ENCODE measurements around the gene CAT.

CAT gene

GRCh38 chr11:34502949-34503348, 64.2 kb downstream of the CAT start:
- Histone ChIP-seq H3K9ac (ENCODE audit: low read length) (no peak overlapping the region), H3K27ac (ENCODE audit: low read length) (no peak overlapping the region), H3K27me3 (ENCODE audit: control insufficient read depth, insufficient read depth, low read length) (no peaks in the 10 kb centered on the region), H3K9me3 (ENCODE audit: control insufficient read depth, low read depth, low read length) (no peaks in the 10 kb centered on the region), H3K4me3 (ENCODE audit: low read length) (no peak overlapping the region), H3K36me3 (ENCODE audit: control insufficient read depth, low read depth, low read length) (no peaks in the 10 kb centered on the region), H3K4me1 (ENCODE audit: control insufficient read depth, low read depth, low read length) (no peaks in the 10 kb centered on the region)

- H3K27ac ChIP-seq (ENCODE audit: low read length) = no peak overlapping the region
These were observed 67.1 kb downstream of the CAT start for GRCh38 chr11:34505874-34506273.

GRCh38 chr11:34507156-34507555, 68.4 kb downstream of the CAT start:
- Histone ChIP-seq H3K36me3 (ENCODE audit: control insufficient read depth, low read depth, low read length) (no peaks in the 10 kb centered on the region), H3K4me1 (ENCODE audit: control insufficient read depth, low read depth, low read length) (no peaks in the 10 kb centered on the region), H3K9ac (ENCODE audit: low read length) (no peak overlapping the region), H3K27ac (ENCODE audit: low read length) (no peak overlapping the region), H3K27me3 (ENCODE audit: control insufficient read depth, insufficient read depth, low read length) (no peaks in the 10 kb centered on the region), H3K4me3 (ENCODE audit: low read length) (no peak overlapping the region), H3K9me3 (ENCODE audit: control insufficient read depth, low read depth, low read length) (no peaks in the 10 kb centered on the region)

More at GRCh38 chr11:34505874-34506273, 67.1 kb downstream of the CAT start:
- no peaks in the 10 kb centered on the region for H3K36me3 ChIP-seq (ENCODE audit: control insufficient read depth, low read depth, low read length)
- no peaks in the 10 kb centered on the region for H3K4me1 ChIP-seq (ENCODE audit: control insufficient read depth, low read depth, low read length)
- H3K27me3 ChIP-seq (ENCODE audit: control insufficient read depth, insufficient read depth, low read length) = no peaks in the 10 kb centered on the region
- no peaks in the 10 kb centered on the region for H3K9me3 ChIP-seq (ENCODE audit: control insufficient read depth, low read depth, low read length)
- no peak overlapping the region for H3K9ac ChIP-seq (ENCODE audit: low read length)
- H3K4me3 ChIP-seq (ENCODE audit: low read length) = no peak overlapping the region

- Histone ChIP-seq H3K27me3 (ENCODE audit: control insufficient read depth, insufficient read depth, low read length) (no peaks in the 10 kb centered on the region), H3K4me1 (ENCODE audit: control insufficient read depth, low read depth, low read length) (no peaks in the 10 kb centered on the region), H3K4me3 (ENCODE audit: low read length) (no peak overlapping the region)
These were observed 68.9 kb downstream of the CAT start for GRCh38 chr11:34507610-34508009.

GRCh38 chr11:34508524-34508923, 69.8 kb downstream of the CAT start:
- H3K27ac ChIP-seq (ENCODE audit: low read length) = no peak overlapping the region
- no peaks in the 10 kb centered on the region for H3K27me3 ChIP-seq (ENCODE audit: control insufficient read depth, insufficient read depth, low read length)

More at GRCh38 chr11:34507610-34508009, 68.9 kb downstream of the CAT start:
- H3K9me3 ChIP-seq (ENCODE audit: control insufficient read depth, low read depth, low read length) = no peaks in the 10 kb centered on the region
- no peak overlapping the region for H3K27ac ChIP-seq (ENCODE audit: low read length)
- no peak overlapping the region for H3K9ac ChIP-seq (ENCODE audit: low read length)
- H3K36me3 ChIP-seq (ENCODE audit: control insufficient read depth, low read depth, low read length) = no peaks in the 10 kb centered on the region

GRCh38 chr11:34509336-34509876, 70.7 kb downstream of the CAT start:
- Histone ChIP-seq H3K9ac (ENCODE audit: low read length) (no peak overlapping the region), H3K9me3 (ENCODE audit: control insufficient read depth, low read depth, low read length) (no peaks in the 10 kb centered on the region), H3K27ac (ENCODE audit: low read length) (no peak overlapping the region), H3K27me3 (ENCODE audit: control insufficient read depth, insufficient read depth, low read length) (no peaks in the 10 kb centered on the region), H3K4me1 (ENCODE audit: control insufficient read depth, low read depth, low read length) (no peaks in the 10 kb centered on the region), H3K36me3 (ENCODE audit: control insufficient read depth, low read depth, low read length) (no peaks in the 10 kb centered on the region), H3K4me3 (ENCODE audit: low read length) (no peak overlapping the region)

More at GRCh38 chr11:34508524-34508923, 69.8 kb downstream of the CAT start:
- Histone ChIP-seq H3K9ac (ENCODE audit: low read length) (no peak overlapping the region), H3K4me3 (ENCODE audit: low read length) (no peak overlapping the region), H3K9me3 (ENCODE audit: control insufficient read depth, low read depth, low read length) (no peaks in the 10 kb centered on the region), H3K4me1 (ENCODE audit: control insufficient read depth, low read depth, low read length) (no peaks in the 10 kb centered on the region), H3K36me3 (ENCODE audit: control insufficient read depth, low read depth, low read length) (no peaks in the 10 kb centered on the region)

- no peak overlapping the region for H3K9ac ChIP-seq (ENCODE audit: low read length)
- H3K9me3 ChIP-seq (ENCODE audit: control insufficient read depth, low read depth, low read length) = no peaks in the 10 kb centered on the region
- H3K4me3 ChIP-seq (ENCODE audit: low read length) = no peak overlapping the region
- H3K27me3 ChIP-seq (ENCODE audit: control insufficient read depth, insufficient read depth, low read length) = no peaks in the 10 kb centered on the region
- H3K4me1 ChIP-seq (ENCODE audit: control insufficient read depth, low read depth, low read length) = no peaks in the 10 kb centered on the region
- H3K27ac ChIP-seq (ENCODE audit: low read length) = no peak overlapping the region
- no peaks in the 10 kb centered on the region for H3K36me3 ChIP-seq (ENCODE audit: control insufficient read depth, low read depth, low read length)
These were observed 71.5 kb downstream of the CAT start for GRCh38 chr11:34510218-34510617.

- no peaks in the 10 kb centered on the region for H3K9me3 ChIP-seq (ENCODE audit: control insufficient read depth, low read depth, low read length)
- no peak overlapping the region for H3K9ac ChIP-seq (ENCODE audit: low read length)
- H3K27ac ChIP-seq (ENCODE audit: low read length) = no peak overlapping the region
- no peaks in the 10 kb centered on the region for H3K27me3 ChIP-seq (ENCODE audit: control insufficient read depth, insufficient read depth, low read length)
- no peaks in the 10 kb centered on the region for H3K4me1 ChIP-seq (ENCODE audit: control insufficient read depth, low read depth, low read length)
- no peaks in the 10 kb centered on the region for H3K36me3 ChIP-seq (ENCODE audit: control insufficient read depth, low read depth, low read length)
- no peak overlapping the region for H3K4me3 ChIP-seq (ENCODE audit: low read length)
These were observed 71.9 kb downstream of the CAT start for GRCh38 chr11:34510673-34511072.

- no peaks in the 10 kb centered on the region for H3K9me3 ChIP-seq (ENCODE audit: control insufficient read depth, low read depth, low read length)
- H3K27ac ChIP-seq (ENCODE audit: low read length) = no peak overlapping the region
- no peak overlapping the region for H3K9ac ChIP-seq (ENCODE audit: low read length)
- H3K4me3 ChIP-seq (ENCODE audit: low read length) = no peak overlapping the region
- no peaks in the 10 kb centered on the region for H3K27me3 ChIP-seq (ENCODE audit: control insufficient read depth, insufficient read depth, low read length)
- no peaks in the 10 kb centered on the region for H3K4me1 ChIP-seq (ENCODE audit: control insufficient read depth, low read depth, low read length)
- H3K36me3 ChIP-seq (ENCODE audit: control insufficient read depth, low read depth, low read length) = no peaks in the 10 kb centered on the region
These were observed 74.3 kb downstream of the CAT start for GRCh38 chr11:34512840-34513681.

GRCh38 chr11:34513682-34514449, 75.1 kb downstream of the CAT start, which contains the start of gene ELF5:
Gene ELF5 (minus strand): TSS chr11:34513794. CDS start chr11:34505749, 8,045 bp downstream.
- Histone ChIP-seq H3K9me3 (ENCODE audit: control insufficient read depth, low read depth, low read length) (no peaks in the 10 kb centered on the region), H3K36me3 (ENCODE audit: control insufficient read depth, low read depth, low read length) (no peaks in the 10 kb centered on the region), H3K9ac (ENCODE audit: low read length) (no peak within 1 kb of the TSS), H3K27ac (ENCODE audit: low read length) (no peak within 1 kb of the TSS), H3K27me3 (ENCODE audit: control insufficient read depth, insufficient read depth, low read length) (no peaks in the 10 kb centered on the region), H3K4me1 (ENCODE audit: control insufficient read depth, low read depth, low read length) (no peaks in the 10 kb centered on the region), H3K4me3 (ENCODE audit: low read length) (no peak within 1 kb of the TSS)

- Histone ChIP-seq H3K27me3 (ENCODE audit: control insufficient read depth, insufficient read depth, low read length) (no peaks in the 10 kb centered on the region), H3K4me1 (ENCODE audit: control insufficient read depth, low read depth, low read length) (no peaks in the 10 kb centered on the region), H3K27ac (ENCODE audit: low read length) (no peak overlapping the region), H3K4me3 (ENCODE audit: low read length) (no peak overlapping the region), H3K9me3 (ENCODE audit: control insufficient read depth, low read depth, low read length) (no peaks in the 10 kb centered on the region), H3K9ac (ENCODE audit: low read length) (no peak overlapping the region), H3K36me3 (ENCODE audit: control insufficient read depth, low read depth, low read length) (no peaks in the 10 kb centered on the region)
These were observed 75.9 kb downstream of the CAT start for GRCh38 chr11:34514597-34514996.

Measured in iPS-18a (cell line).